GM19023 (cell line): Measurements from ENCODE around the gene MARCHF7.

Experiments used
- ATAC-seq: cut with Tn5 transposase; IDR thresholded peaks from one replicate; pipeline ENCODE4 v1.9.1; 2021; ENCODE audit warnings: mild to moderate bottlenecking, moderate library complexity; ENCODE audit not compliant: unreplicated experiment

The MARCHF7 gene

GRCh38 chr2:159759577-159759976 lies 47.3 kb downstream of the MARCHF7 start:
- no peak for ATAC-seq

DNA sequence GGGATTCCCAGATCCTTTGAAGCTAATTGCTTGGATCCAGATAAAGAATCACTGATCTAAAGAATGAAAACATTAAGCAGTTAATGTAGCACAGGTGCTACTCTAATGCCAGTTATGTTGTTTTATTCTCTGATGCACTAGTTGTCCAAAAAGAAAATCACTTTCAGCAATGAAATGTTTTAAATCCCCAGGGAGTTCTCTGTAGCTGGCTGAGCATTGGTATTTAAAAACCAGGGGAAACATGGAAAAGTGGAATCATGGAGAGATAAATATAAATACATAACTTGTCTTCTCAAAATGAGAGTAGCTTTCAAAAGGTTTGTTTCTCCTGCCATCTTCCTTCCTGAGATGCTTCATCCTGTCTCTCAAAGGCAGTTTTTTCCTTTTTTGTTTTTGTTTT lies 48.0 kb downstream of the MARCHF7 start:
- no peak for ATAC-seq

DNA sequence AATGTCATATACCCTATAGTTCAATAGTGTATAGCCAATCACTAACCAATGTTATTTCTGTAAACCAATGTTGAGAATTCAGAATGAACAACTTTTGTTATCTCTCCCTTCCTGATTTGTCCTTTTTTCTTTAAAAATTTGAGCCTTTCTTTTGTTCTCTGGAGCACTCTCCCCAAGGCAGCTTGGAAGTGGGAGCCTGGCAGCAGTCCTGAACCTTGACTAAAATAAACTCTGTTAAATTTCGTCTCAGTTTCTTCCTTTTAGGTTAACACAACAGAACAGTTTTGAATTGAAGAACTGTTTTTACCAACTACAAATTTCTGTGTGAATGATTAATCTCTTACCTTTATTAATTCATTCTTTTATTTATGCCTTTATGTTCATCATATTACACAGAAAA lies 49.8 kb downstream of the MARCHF7 start:
- ATAC-seq = no peak
